Activated CD4-positive, CD25-positive, alpha-beta regulatory T cell treated with anti-CD3 and anti-CD28 coated beads, Interleukin-2, amount 50 U/mL, for 16 hours (primary cell): ENCODE data around the gene SIAH2.

Experiments
- DNase-seq: peaks from one replicate; pipeline ENCODE4 v3.0.0-alpha.2; 2020; ENCODE audit warnings: low read depth, low spot score

SIAH2 gene

DNA sequence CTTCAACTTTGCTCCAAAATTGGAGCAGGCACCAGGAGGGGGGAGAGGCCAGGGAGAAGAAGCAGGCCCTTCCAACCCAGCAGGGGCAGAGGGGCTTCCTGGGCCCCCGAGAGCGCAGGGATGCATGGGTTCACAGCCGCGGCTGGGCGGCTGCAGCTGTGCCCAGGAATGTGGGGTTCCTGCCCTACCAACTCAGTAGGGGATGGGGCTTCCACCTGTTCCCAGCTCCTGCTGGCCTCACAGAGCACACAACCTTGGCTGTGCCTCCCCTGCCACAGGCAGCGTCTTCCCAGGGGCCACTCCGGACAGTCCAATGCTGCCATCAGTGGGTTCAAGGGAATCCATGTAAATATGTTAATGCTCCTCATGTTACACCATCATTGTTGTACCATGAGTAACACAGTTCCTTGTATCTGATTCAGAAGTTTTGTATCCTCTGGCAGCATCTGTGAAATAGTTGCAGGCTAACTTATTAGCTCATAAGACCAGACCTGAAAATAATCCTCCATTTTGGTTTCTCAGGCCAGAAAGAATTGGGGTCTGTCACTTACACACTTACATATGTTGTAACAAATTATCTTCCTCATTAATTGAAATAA, 12.1 kb upstream of the SIAH2 start:
- DNase-seq: no peak

GRCh38 chr3:150773616-150774192, 10.7 kb upstream of the SIAH2 start:
- DNase-seq: no peak

GRCh38 chr3:150771600-150771999, 8.6 kb upstream of the SIAH2 start:
- no peak for DNase-seq

- no peak for DNase-seq
Measured at GRCh38 chr3:150770681-150771080, 7.7 kb upstream of the SIAH2 start.

DNA sequence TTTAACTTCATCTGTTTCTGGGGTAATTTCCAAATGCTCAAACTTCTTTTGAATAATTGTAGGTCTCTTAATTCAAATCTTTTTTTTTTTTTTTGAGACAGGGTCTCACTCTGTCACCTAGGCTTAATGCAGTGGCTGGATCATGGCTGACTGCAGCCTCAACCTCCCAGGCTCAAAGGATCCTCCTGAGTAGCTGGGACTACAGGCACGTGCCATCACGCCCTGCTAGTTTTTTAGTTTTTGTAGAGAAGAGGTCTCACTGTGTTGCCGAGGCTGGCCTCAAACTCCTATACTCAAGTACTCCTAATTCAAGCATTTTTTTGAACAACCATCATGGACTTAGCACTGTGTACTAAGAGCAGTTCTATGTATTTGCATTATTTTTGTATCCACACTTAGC, 3.8 kb upstream of the SIAH2 start:
- DNase-seq: no peak

DNA sequence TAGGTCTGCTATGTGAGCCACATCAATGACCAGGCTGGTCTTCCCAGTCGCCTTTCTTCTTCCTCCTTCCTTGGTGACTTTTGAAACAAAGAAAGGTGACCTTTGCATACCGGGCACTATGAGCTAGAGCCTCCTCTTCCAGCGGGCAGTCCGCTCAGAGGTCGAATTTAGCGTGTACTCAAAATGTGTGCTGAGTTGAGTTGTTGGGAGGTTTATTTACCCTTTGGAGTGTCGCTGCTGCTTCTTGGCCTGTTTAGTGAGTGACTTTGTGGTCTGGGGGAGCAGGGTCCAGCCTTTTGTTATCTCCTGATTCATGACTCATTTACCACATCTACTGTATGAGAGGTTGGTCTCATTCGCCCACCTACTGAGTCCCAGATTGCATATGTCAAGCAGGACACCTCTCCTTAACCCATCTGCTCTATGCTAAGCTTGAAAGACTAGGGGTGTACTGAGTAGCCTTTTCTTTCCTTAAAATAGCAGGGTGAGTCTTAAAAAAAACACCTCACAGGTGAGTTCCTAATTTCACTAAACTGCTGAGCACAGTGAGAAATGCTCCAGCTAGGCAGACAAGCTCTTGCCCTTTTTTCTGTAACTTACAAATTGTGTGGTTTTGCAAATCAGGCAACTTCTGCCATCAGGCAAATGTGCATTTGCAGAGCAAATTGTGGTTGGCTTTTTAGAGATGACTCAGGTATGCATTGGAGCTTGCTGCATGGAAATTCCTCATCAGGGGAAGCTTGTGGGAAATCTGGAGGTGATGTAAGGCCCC, 3.2 kb upstream of the SIAH2 start:
- no peak for DNase-seq

- no peak for DNase-seq
Measured at GRCh38 chr3:150764967-150765366, 2.0 kb upstream of the SIAH2 start.

- DNase-seq: no peak
Measured at GRCh38 chr3:150764566-150764965, 1.6 kb upstream of the SIAH2 start.

DNA sequence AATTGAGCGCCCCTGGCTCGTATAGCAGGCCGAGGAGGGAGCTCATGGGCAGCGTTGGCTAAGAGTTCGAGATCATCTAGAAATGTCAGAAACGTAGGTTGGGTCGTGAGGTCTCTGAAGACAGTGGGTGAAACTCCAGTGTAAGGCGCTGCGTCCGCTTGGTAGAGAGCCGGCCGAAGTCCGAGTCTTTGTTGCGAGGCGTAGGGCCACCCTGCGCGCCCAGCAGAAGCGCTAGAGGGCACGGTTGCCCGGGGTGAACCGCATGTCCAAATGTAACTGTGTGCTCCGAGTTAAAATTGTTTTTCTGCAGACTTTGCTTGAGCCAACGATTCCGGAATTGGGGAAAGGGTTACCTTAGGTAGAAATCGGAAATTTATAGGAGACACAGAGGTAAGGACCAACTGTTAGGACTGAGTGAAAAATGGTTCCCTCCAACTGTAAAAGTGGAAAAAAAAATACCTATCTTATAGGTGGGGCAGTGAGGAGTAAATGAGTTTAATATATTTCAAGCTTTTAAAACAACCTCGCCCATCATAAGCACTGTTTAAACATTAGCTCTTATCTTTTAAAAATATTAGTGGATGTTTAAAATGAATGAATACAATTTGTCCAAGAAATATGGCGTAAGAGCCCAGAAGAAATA, 993 bp upstream of the SIAH2 start:
- DNase-seq: no peak

- DNase-seq: no peak
Measured at GRCh38 chr3:150762662-150763121, 277 bp downstream of the SIAH2 start.

GRCh38 chr3:150761831-150762661, 923 bp downstream of the SIAH2 start:
- no peak for DNase-seq

DNA sequence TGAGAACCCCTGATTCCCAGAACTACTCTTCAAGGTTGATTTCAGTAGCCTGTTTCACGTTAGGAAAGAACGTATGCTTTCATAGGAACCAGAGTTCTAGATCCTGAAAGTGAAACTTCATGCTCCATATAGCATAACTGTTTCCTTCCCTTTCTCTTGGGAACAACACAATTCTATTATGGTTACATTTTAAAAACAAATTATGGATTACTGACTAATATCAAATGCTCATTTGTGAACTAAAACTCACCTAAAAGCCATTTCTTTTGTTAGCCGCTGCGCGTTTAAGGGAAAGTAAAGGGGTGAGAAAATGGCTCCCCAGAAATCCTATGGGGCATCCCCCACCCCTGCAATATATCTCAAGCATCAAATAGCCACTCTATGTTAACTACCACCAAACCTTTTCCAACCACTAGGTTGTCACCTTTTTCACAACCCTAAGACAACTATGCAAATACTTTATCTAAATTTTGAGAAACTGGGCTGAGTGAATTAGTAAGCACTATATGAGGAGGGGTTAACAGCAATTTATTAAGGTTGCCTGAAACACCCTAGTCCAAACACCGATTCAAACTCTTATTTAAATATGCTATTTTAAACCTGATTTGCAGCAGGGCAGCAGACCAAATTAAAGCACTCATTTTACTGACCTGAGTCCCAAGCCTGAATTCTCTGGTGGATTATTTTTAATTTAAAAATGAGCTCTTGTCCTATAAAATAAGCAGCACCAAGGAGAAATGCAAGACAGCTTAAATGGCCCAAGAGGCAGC, 2.4 kb downstream of the SIAH2 start:
- no peak for DNase-seq

- no peak for DNase-seq
Measured at GRCh38 chr3:150759947-150760346, 3.0 kb downstream of the SIAH2 start.

GRCh38 chr3:150759319-150759718, 3.6 kb downstream of the SIAH2 start:
- no peak for DNase-seq

- DNase-seq: no peak
Measured at GRCh38 chr3:150757768-150758167, 5.2 kb downstream of the SIAH2 start.

DNA sequence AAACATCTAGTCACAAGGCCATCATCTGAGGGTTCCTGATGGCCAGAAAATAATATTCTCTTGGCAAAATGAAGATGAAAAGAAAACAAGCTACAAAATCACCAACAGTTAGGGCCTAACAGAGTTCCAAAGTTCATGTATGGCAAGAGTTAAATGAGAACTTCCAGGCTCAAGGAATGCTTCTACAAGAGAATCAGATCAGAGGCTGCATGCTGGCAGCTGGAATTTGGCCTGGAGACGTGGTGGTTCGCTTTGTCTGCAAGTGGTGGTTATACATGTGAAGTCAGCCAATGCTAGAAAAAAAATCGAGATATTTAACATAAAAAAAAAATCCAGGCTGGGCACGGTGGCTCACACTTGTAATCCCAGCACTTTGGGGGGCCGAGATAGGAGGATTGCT, 5.6 kb downstream of the SIAH2 start:
- no peak for DNase-seq

- no peak for DNase-seq
Measured at GRCh38 chr3:150756491-150757059, 6.4 kb downstream of the SIAH2 start.

DNA sequence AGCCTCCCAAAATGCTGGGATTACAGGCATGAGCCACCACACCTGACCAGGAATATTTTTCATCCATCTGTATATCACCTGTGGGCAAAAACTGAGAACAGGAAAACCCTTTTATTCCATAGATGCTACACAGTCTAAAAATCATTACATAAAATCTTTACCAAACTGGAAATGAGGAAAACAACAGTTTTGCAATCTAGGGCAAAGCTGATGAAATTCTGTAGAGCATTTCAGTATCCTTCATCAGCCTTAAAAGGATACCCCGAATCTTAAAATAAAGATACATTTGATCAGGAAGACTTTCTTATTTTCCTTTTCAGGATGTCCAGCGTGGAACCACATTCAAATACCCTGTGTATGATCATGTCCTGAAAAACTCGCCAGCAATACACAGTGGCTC, 7.1 kb downstream of the SIAH2 start:
- no peak for DNase-seq

DNA sequence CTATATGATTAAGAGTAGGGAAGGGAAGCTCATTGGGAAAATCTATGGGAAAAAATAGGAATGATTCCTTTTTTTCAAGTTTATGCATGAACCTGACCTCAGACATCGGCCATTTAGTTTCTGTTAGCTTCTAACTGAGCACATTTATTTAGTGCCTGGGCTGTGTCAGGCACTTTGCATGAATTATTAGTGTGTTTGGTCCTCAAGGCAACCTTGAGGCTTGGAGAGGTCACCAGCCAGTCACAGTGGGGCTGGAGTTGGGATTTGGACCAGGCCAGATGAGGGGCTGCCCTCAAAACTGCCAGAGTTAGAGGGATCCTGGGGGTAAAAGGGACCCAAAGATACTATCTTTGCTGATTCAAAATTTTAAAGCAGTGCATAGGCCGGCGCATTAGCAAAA, 8.1 kb downstream of the SIAH2 start:
- DNase-seq: no peak

GRCh38 chr3:150751781-150752263, 11.1 kb downstream of the SIAH2 start:
- no peak for DNase-seq
